ENCODE results near the gene ZNF423.

GRCh38 chr16:49785970-49786369 lies 69.9 kb downstream of the ZNF423 start:
- no peak for TF ChIP-seq ELF4 (IDR thresholded peaks at IDR 0.05)
- no peak for TF ChIP-seq FOXM1 (IDR thresholded peaks at IDR 0.05; ENCODE audit: borderline replicate concordance)
